ENCODE results near the gene ZRANB1.

Gene ZRANB1

DNA sequence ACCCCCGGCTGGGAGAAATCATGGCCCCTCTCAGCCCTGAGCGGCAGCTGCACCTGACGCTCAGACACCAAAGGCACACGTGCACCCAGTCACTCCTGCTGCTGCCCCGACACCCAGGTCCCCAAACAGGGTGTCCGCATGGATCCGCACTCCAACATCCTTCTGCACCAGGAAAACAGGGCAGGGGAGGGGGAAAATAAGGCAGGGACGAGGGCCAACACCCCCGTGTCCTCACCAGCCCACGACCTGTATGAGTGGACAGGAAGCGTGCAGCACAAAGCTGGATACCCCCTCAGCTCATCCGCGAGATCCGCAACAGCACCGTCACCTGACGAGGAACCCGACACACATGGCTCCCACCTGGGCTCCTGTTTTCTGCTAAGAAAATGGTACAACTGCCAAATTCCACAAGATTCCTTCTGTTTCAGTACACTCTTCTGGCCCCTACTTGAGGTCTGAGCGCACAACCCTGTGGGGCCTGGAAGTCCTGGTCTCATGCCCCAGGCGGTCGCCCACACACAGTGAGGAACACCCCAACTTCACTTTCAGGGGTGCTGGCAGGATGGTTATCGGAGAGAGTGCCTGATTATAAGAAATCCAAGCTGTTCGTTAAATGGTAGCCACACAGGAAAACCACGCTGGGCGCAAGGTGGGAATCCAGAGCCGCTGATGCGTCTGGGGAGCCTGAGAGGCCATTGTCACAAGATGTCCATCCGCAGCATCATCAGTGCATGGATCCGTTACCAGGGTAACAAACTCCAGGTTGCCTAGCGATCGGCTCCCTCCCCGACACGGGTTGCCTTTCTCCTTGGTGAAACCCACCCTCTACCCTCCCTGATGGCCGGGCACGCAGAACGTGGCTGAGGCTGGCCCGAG, 63.6 kb downstream of the ZRANB1 start:
- TF ChIP-seq, protein P1, sequence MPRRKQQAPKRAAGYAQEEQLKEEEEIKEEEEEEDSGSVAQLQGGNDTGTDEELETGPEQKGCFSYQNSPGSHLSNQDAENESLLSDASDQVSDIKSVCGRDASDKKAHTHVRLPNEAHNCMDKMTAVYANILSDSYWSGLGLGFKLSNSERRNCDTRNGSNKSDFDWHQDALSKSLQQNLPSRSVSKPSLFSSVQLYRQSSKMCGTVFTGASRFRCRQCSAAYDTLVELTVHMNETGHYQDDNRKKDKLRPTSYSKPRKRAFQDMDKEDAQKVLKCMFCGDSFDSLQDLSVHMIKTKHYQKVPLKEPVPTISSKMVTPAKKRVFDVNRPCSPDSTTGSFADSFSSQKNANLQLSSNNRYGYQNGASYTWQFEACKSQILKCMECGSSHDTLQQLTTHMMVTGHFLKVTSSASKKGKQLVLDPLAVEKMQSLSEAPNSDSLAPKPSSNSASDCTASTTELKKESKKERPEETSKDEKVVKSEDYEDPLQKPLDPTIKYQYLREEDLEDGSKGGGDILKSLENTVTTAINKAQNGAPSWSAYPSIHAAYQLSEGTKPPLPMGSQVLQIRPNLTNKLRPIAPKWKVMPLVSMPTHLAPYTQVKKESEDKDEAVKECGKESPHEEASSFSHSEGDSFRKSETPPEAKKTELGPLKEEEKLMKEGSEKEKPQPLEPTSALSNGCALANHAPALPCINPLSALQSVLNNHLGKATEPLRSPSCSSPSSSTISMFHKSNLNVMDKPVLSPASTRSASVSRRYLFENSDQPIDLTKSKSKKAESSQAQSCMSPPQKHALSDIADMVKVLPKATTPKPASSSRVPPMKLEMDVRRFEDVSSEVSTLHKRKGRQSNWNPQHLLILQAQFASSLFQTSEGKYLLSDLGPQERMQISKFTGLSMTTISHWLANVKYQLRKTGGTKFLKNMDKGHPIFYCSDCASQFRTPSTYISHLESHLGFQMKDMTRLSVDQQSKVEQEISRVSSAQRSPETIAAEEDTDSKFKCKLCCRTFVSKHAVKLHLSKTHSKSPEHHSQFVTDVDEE (CRISPR knock-in tag; IDR thresholded peaks at IDR 0.05) = no peak
- TF ChIP-seq ZNF70 (CRISPR knock-in tag; IDR thresholded peaks at IDR 0.05) (no peak), ZNF565 (CRISPR knock-in tag; conservative IDR thresholded peaks at IDR 0.05; ENCODE audit: low read depth) (no peak), SNAI2 (CRISPR knock-in tag; IDR thresholded peaks at IDR 0.05) (no peak)
- TF ChIP-seq, protein P2, sequence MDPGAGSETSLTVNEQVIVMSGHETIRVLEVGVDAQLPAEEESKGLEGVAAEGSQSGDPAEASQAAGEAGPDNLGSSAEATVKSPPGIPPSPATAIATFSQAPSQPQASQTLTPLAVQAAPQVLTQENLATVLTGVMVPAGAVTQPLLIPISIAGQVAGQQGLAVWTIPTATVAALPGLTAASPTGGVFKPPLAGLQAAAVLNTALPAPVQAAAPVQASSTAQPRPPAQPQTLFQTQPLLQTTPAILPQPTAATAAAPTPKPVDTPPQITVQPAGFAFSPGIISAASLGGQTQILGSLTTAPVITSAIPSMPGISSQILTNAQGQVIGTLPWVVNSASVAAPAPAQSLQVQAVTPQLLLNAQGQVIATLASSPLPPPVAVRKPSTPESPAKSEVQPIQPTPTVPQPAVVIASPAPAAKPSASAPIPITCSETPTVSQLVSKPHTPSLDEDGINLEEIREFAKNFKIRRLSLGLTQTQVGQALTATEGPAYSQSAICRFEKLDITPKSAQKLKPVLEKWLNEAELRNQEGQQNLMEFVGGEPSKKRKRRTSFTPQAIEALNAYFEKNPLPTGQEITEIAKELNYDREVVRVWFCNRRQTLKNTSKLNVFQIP (CRISPR knock-in tag; IDR thresholded peaks at IDR 0.05; ENCODE audit: borderline replicate concordance, low read depth) = no peak
- no peak for ATAC-seq

DNA sequence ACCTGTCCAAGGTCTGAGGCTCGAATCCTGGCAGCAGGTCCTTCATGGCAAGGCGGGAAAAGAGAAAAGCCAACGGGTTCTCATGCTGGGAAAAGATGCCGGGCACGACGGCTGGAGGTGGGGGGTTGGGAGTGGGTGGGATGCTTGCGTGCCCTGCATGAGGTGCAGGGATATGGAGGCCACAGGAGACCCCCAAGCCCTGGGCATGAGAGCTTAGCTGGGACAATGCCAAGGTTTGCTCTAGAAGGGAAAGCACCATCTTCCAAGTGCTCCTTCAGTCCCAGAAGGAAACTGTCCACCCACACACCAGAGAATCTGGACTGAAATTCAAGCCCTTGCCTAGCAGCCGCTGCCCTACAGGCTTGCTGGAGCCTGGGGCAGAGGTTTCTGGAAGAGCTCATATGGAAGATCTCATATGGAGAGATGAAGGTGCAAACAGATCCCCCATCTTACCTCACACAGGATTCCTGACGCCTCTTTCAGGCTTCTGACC, 64.3 kb downstream of the ZRANB1 start:
- TF ChIP-seq BACH2 (CRISPR knock-in tag; IDR thresholded peaks at IDR 0.05; ENCODE audit: borderline replicate concordance) (no peak), ESRRG (CRISPR knock-in tag; IDR thresholded peaks at IDR 0.05) (no peak), ZNF8 (CRISPR knock-in tag; IDR thresholded peaks at IDR 0.05) (no peak), GLIS3 (CRISPR knock-in tag; IDR thresholded peaks at IDR 0.05) (no peak), ZNF565 (CRISPR knock-in tag; conservative IDR thresholded peaks at IDR 0.05; ENCODE audit: low read depth) (no peak), RARB (CRISPR knock-in tag; IDR thresholded peaks at IDR 0.05) (no peak), ARNTL (CRISPR knock-in tag; IDR thresholded peaks at IDR 0.05; ENCODE audit: borderline replicate concordance, low read depth) (no peak), ZC3H10 (CRISPR knock-in tag; IDR thresholded peaks at IDR 0.05) (no peak)
- TF ChIP-seq, protein P3, sequence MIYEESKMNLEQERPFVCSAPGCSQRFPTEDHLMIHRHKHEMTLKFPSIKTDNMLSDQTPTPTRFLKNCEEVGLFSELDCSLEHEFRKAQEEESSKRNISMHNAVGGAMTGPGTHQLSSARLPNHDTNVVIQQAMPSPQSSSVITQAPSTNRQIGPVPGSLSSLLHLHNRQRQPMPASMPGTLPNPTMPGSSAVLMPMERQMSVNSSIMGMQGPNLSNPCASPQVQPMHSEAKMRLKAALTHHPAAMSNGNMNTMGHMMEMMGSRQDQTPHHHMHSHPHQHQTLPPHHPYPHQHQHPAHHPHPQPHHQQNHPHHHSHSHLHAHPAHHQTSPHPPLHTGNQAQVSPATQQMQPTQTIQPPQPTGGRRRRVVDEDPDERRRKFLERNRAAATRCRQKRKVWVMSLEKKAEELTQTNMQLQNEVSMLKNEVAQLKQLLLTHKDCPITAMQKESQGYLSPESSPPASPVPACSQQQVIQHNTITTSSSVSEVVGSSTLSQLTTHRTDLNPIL (CRISPR knock-in tag; IDR thresholded peaks at IDR 0.05; ENCODE audit: low read depth) = no peak
- TF ChIP-seq, protein P4, sequence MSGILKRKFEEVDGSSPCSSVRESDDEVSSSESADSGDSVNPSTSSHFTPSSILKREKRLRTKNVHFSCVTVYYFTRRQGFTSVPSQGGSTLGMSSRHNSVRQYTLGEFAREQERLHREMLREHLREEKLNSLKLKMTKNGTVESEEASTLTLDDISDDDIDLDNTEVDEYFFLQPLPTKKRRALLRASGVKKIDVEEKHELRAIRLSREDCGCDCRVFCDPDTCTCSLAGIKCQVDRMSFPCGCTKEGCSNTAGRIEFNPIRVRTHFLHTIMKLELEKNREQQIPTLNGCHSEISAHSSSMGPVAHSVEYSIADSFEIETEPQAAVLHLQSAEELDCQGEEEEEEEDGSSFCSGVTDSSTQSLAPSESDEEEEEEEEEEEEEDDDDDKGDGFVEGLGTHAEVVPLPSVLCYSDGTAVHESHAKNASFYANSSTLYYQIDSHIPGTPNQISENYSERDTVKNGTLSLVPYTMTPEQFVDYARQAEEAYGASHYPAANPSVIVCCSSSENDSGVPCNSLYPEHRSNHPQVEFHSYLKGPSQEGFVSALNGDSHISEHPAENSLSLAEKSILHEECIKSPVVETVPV (CRISPR knock-in tag; IDR thresholded peaks at IDR 0.05) = no peak
- TF ChIP-seq, protein P2 (CRISPR knock-in tag; IDR thresholded peaks at IDR 0.05; ENCODE audit: borderline replicate concordance, low read depth) = no peak
- ATAC-seq = no peak

DNA sequence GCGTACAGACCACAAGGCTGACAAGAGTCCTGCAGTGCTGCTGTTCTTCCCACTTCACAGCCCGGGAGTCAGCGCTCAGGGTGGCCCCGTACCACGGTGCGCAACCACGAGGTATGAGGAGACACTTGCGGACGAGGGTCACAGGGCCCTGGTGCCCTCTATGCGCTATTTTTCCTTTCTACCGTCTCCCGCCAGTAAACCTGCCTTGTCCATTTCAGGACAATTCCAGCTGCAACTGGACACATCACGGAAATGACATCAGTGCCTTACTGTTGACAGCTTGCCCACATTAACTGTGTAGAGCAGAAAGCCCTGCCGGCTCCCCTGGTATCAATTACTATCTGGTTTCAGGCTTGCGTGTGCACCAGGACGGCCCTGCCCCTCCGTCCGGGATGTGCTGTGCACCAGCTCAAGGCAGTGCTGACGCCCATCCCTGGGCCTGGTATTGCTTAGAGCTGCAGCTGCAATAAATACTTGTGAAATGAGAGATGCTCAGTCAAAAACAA, 65.1 kb downstream of the ZRANB1 start:
- ATAC-seq = peak; percentile 85
- TF ChIP-seq, protein P1 (CRISPR knock-in tag; IDR thresholded peaks at IDR 0.05) = peak; percentile 78
- TF ChIP-seq SNAI2 (CRISPR knock-in tag; IDR thresholded peaks at IDR 0.05) = no peak
- TF ChIP-seq TCF4 (CRISPR knock-in tag; IDR thresholded peaks at IDR 0.05; ENCODE audit: borderline replicate concordance) = peak; percentile 76

All from SK-N-SH treated with all-trans-retinoic acid at 6 μM for 48 hours (cell line).